ENCODE results near the gene RHEX.

Gene RHEX

DNA sequence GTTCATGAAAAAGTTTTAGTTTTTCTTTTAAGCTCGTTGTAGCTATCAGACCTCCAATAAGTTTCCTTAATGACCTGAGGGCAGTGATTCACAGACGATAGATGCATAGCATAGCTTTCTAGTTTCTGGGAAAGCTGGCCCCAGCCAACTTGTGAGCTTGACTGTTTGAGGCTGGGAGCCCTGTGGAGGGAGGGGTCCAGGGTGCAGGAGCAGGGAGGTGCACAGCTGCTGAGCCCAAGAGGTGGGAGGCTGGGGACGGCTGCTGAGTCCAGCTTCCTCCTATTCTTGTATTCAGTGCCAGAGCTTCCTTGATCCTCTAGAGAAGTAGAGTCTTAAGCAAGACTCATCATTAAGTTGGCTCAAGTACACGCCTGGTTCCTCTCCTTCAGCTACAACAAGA, 75.2 kb downstream of the RHEX start:
- Mint-ChIP-seq H3K27me3 (peaks cover 47 to 62% of the 10 kb centered on the region in 2 donors), H3K4me1 (ENCODE audit: low read depth in 2 of 2) (no peaks in the 10 kb centered on the region), H3K9me3 (no peaks in the 10 kb centered on the region), H3K4me3 (no peak overlapping the region), H3K27ac (no peak overlapping the region), H3K36me3 (ENCODE audit: insufficient read depth) (no peaks in the 10 kb centered on the region)
- no peak for ATAC-seq (replicated peaks)
- no peak for DNase-seq

DNA sequence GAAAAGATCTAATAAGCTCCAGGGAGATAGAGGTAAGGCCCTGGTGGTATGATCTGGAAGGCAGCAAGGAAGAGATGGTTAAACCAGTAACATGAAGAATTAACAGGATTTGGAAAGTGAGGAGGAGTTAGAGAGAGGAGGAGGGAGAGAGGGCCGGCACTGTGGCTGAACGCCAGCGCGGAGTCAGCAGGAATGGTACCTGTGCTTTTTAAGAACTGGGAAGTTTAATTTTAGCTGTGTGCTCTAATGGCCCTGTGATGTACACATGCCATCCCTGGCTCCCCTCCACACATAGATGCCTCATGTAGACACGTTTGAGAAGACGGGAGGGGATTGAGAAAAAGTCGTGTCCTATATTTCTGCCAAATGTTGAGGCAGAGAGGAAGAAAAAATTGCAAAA, 78.1 kb downstream of the RHEX start:
- H3K27me3 Mint-ChIP-seq, result peaks cover 34 to 56% of the 10 kb centered on the region in 2 donors
- H3K27ac Mint-ChIP-seq, result no peak overlapping the region
- H3K9me3 Mint-ChIP-seq, result no peaks in the 10 kb centered on the region
- ATAC-seq (replicated peaks) (no peak), DNase-seq (no peak)
- no peaks in the 10 kb centered on the region for H3K36me3 Mint-ChIP-seq (ENCODE audit: insufficient read depth)
- H3K4me1 Mint-ChIP-seq (ENCODE audit: low read depth in 2 of 2), result no peaks in the 10 kb centered on the region
- no peak overlapping the region for H3K4me3 Mint-ChIP-seq

DNA sequence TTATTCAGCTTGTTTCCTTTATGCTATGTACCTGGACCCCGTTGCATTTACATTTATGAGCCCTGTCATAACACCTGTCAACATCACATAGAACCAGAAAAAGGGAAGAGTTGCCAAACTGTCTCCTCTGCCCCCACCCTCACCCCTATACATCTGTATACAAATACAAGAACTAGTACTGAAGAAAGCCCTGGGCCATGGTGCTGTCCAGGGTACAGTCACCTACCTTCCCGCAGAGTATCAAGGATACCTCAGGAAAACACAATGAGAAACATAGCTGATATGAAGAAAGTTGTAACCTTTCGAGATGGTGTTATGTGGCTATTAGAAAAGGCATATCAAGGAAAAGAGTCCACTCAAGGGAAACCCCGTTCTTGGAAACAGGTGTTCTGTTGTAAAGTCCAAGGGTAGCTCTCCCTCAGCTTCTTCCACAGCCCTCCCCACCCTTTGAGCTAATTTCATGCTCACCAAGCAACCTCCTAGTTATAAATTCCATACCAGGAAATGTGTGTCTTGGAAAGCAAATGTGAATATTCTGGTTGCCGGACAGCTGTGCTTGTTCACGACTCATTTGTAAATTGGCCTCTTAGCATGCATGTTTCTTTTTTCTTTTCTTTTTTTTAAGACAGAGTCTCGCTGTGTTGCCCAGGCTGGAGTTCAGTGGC, 80.9 kb downstream of the RHEX start:
- Mint-ChIP-seq H3K27ac (no peak overlapping the region), H3K27me3 (peaks cover 12 to 49% of the 10 kb centered on the region in 2 donors), H3K4me1 (ENCODE audit: low read depth in 2 of 2) (no peaks in the 10 kb centered on the region), H3K4me3 (no peak overlapping the region), H3K9me3 (no peaks in the 10 kb centered on the region), H3K36me3 (ENCODE audit: insufficient read depth) (no peaks in the 10 kb centered on the region)
- DNase-seq, result no peak
- no peak for ATAC-seq (replicated peaks)

DNA sequence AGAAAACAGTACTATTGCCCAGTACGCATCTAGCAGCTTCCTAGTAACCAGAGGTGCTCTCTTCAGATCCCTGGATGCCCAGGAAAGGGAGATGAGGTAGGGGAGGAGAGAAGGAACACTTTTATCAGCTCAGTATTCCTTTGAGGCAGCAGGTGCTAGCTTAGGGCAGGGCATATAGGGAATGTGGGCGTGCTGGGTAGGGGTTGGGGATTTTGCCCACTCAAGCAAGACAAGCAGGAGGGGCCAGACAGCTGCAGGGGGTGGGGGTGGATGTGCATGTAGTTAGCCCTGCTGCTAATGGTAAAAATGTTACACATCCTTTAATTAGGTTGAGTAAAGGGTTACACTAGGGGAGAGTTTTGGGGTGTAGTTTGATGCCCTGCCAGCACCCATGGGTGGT, 82.3 kb downstream of the RHEX start:
- ATAC-seq (replicated peaks) (no peak), DNase-seq (no peak)
- H3K27me3 Mint-ChIP-seq, result peaks cover 19 to 53% of the 10 kb centered on the region in 2 donors
- no peak overlapping the region for H3K4me3 Mint-ChIP-seq
- H3K9me3 Mint-ChIP-seq, result no peaks in the 10 kb centered on the region
- no peak overlapping the region for H3K27ac Mint-ChIP-seq
- H3K4me1 Mint-ChIP-seq (ENCODE audit: low read depth in 2 of 2), result no peaks in the 10 kb centered on the region
- no peaks in the 10 kb centered on the region for H3K36me3 Mint-ChIP-seq (ENCODE audit: insufficient read depth)

DNA sequence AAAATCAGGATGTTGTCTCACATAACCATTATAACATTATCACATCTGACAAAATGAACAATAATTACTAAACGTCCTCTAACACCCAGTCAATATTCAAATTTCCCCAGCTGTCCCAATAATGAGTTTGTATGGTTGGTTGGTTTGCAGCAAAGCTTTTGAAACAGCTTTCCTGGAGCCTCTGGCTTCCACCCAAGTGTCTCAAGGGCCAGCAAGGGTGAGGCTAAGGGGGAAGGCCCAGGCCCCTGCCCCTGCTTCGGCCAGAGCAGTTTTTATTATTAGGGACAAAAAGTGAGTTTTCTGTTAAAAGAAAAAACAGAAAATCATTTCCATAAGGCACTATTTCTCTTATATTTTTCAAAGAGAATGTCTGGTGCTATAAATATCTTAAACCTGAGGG, 83.3 kb downstream of the RHEX start:
- no peak for ATAC-seq (replicated peaks)
- Mint-ChIP-seq H3K4me1 (ENCODE audit: low read depth in 2 of 2) (no peaks in the 10 kb centered on the region), H3K9me3 (no peaks in the 10 kb centered on the region), H3K4me3 (no peak overlapping the region), H3K36me3 (ENCODE audit: insufficient read depth) (no peaks in the 10 kb centered on the region), H3K27ac (no peak overlapping the region), H3K27me3 (peaks cover 25 to 59% of the 10 kb centered on the region in 2 donors)
- DNase-seq, result no peak

DNA sequence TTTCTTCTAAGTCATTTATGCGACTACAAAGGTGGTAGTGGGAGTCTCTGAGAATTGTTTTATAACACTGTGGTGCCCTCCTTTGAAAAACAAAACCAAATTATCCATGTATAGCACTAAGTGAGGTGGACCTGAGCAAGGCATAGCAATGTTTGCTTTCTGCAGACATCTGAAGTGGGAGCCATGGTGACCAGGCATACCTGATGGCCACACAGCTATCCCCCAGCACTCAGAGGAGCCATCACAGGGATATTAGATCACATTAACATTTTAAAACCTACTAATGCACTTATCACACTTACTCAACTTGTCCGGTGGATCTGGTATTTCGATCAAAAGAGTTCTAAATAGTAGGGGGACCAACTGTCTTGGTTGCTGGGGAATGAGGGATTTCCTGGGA, 89.0 kb downstream of the RHEX start:
- peaks cover 46 to 91% of the 10 kb centered on the region in 2 donors for H3K27me3 Mint-ChIP-seq
- H3K9me3 Mint-ChIP-seq, result no peaks in the 10 kb centered on the region
- no peak overlapping the region for H3K4me3 Mint-ChIP-seq
- ATAC-seq (replicated peaks), result no peak
- no peak for DNase-seq
- H3K27ac Mint-ChIP-seq, result no peak overlapping the region
- no peaks in the 10 kb centered on the region for H3K4me1 Mint-ChIP-seq (ENCODE audit: low read depth in 2 of 2)
- no peaks in the 10 kb centered on the region for H3K36me3 Mint-ChIP-seq (ENCODE audit: insufficient read depth)

DNA sequence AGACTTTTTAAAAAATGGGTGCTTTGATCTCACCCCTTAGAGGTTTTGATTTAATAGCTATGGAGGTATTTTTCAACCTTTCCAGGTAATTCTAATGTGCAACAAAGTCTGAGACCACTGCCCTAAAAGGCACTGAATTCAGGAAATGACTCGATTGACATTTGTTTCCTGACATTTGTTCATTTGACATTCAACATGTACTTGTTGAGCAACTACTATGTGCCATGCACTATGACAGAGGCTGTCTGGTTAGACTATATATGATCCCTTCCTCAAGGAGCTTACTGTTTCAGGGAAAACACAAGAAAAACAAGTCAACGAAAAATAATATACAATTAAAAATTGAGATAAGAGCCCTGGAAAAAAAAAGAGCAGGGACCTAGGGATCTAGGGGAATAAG, 89.8 kb downstream of the RHEX start:
- Mint-ChIP-seq H3K36me3 (ENCODE audit: insufficient read depth) (no peaks in the 10 kb centered on the region), H3K27me3 (peaks cover 46 to 89% of the 10 kb centered on the region in 2 donors), H3K4me3 (no peak overlapping the region), H3K4me1 (ENCODE audit: low read depth in 2 of 2) (no peaks in the 10 kb centered on the region), H3K9me3 (no peaks in the 10 kb centered on the region), H3K27ac (no peak overlapping the region)
- DNase-seq (no peak), ATAC-seq (replicated peaks) (no peak)

DNA sequence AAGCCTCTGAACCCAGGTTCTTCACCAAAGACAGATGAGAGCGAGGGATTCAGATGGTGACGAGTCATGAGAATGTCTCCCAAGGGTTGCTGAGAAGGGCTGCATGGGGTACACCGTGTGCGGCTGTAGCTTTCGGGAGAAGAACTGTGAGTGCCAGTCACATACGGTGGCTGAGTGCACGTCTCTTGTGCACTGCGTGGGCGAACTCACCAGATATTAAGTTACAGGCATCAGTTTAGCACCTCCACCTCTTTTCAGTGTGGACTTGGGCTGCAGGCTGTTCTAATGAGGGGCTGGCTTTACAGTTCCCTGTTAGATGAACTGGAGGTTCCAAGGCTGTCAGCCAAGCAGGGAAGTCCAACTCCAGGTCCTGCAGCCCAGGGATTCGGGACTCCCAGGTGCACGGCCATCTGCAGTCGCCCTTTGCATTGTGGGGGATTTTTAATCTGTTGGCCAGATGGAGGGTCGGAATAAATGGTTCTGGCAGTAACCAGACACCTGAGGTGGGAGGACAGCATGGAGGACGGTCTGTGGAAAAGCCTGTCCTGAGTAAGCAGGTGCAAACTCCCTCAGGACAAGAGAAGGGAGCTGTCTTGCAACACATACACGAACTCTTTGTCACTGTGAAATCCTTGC, 90.7 kb downstream of the RHEX start:
- H3K27me3 Mint-ChIP-seq, result peaks cover 46 to 81% of the 10 kb centered on the region in 2 donors
- H3K27ac Mint-ChIP-seq, result no peak overlapping the region
- no peaks in the 10 kb centered on the region for H3K36me3 Mint-ChIP-seq (ENCODE audit: insufficient read depth)
- ATAC-seq (replicated peaks) (no peak), DNase-seq (no peak)
- no peaks in the 10 kb centered on the region for H3K9me3 Mint-ChIP-seq
- no peak overlapping the region for H3K4me3 Mint-ChIP-seq
- H3K4me1 Mint-ChIP-seq (ENCODE audit: low read depth in 2 of 2), result no peaks in the 10 kb centered on the region

DNA sequence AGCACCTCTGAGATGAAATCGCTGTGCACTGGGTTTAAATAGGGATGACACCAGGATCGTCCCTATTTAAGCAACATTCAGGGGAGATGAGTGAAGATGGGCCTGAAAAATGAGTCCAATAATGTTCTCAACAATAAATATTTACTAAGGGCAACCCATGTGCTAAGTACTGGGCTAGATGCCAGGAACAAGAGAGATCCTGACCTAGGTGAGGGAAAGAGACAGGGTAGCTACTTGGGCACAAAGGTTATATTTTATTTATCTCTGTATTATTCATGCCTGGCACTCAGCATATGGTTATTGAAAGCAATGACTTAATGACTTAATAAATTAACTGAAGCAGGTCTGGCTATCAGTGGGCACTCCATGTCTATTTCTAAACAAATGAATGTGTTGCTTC, 91.6 kb downstream of the RHEX start:
- Mint-ChIP-seq H3K4me3 (no peak overlapping the region), H3K9me3 (no peaks in the 10 kb centered on the region), H3K36me3 (ENCODE audit: insufficient read depth) (no peaks in the 10 kb centered on the region), H3K27ac (no peak overlapping the region), H3K4me1 (ENCODE audit: low read depth in 2 of 2) (no peaks in the 10 kb centered on the region), H3K27me3 (peaks cover 45 to 71% of the 10 kb centered on the region in 2 donors)
- DNase-seq (no peak), ATAC-seq (replicated peaks) (no peak)

DNA sequence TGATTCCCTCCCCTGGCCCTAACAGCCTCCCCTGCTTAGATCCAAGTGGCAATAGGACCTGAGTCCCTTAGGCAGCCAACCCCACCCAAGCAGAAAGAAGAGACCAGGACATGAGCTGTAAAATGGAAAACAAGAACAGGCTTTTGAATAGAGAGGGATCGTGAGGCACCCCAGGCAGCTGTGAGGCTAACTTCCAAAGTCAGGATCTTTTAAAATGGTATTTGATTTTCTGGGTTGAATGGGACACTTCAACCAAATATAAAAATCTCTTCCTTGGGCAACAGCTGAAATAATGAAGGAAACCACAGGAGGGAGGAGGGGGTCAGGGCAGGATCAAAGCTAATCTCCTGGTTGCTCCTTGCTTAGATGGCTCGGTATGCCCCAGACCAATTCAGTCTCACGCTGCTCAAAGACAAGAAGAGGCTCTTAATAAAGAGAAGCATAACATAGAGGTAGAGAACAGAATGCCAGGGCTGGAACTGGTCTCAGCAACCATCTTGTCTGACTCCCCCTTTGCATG, 92.9 kb downstream of the RHEX start:
- no peak overlapping the region for H3K4me3 Mint-ChIP-seq
- no peaks in the 10 kb centered on the region for H3K36me3 Mint-ChIP-seq (ENCODE audit: insufficient read depth)
- ATAC-seq (replicated peaks) (no peak), DNase-seq (no peak)
- peaks cover 35 to 59% of the 10 kb centered on the region in 2 donors for H3K27me3 Mint-ChIP-seq
- H3K27ac Mint-ChIP-seq, result no peak overlapping the region
- H3K4me1 Mint-ChIP-seq (ENCODE audit: low read depth in 2 of 2), result no peaks in the 10 kb centered on the region
- no peaks in the 10 kb centered on the region for H3K9me3 Mint-ChIP-seq
